Activated CD8-positive, alpha-beta memory T cell treated with anti-CD3 and anti-CD28 coated beads, Interleukin-2, amount 50 U/mL, for 1 hour (primary cell): ENCODE data around the gene CRY1.
"Not testable (repeated sequence)": the region's sequence is repeated elsewhere in the genome, so short reads cannot be mapped to it uniquely, and the experiment has no call there.

Experiments
- DNase-seq: peaks from one replicate; pipeline ENCODE4 v3.0.0-alpha.2; 2020; ENCODE audit errors: extremely low read depth

Gene CRY1

DNA sequence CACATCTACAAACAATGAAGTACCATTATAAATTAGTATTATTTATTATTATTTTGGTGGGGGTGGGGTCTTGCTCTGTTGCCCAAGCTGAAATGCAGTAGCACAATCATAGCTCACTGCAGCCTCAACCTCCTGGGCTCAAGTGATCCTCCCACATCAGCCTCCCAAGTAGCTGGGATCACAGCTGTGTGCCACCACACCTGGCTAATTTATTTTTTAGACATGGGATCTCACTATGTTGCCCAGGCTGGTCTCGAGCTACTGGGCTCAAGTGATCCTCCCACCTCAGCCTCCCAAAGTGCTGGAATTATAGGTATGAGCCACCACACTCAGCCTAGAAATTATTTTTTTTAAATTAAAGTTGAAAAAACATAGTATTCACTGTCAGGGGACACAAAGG is 15.0 kb upstream of the CRY1 start:
- DNase-seq = not testable (repeated sequence)

DNA sequence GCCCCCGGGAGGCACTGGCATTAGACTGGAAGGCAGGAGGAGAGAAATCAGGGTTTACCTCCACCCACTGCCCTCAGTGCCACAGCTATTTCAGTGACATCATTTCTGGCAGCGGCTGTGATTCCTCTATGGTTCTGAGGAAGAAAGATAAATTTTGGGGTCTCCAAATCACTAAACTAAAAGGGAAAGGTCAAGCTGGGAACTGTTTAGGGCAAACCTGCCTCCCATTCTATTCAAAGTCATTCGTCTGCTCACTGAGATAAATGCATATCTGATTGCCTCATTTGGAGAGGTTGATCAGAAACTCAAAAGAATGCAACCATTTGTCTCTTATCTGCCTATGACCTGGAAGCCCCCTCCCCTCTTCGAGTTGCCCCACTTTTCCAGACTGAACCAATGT is 14.0 kb upstream of the CRY1 start:
- DNase-seq = no peak

- no peak for DNase-seq
Measured at GRCh38 chr12:107106241-107107025, 13.1 kb upstream of the CRY1 start.

DNA sequence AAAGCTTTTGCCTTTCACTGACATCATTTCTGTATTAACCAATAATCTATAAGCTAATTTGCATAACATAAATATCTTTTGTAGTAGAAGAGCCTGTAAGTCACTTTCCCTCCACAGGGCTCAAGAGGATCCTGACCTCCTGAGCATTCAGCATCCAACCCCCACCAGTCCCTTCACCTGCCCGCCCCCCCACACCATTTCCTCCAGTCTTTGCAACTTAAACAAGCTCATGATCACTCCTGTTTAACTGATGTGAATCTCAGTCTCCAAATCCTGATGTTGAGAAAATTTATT is 12.0 kb upstream of the CRY1 start:
- no peak for DNase-seq

- no peak for DNase-seq
Measured at GRCh38 chr12:107103516-107103915, 10.2 kb upstream of the CRY1 start.

DNA sequence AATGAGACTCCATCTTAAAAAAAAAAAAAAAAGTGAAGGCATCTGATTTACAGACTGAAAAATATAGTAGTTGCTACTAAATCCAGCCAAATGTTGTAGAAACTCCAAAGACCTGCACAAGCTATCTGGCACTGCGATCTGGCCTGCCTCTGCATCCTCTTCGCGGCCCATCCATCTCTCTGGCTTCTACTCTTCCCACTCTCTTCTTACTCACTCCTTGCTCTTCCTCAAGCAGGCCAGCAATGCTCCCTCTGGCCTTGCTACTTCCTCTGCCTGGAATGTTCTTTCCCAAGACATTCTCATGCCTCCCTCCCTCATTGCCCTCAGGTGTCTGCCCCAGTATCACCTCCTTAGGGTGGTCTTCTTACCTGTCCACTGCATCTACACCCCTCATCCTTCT is 9.7 kb upstream of the CRY1 start:
- no peak for DNase-seq

- no peak for DNase-seq
Measured at GRCh38 chr12:107102294-107102693, 8.9 kb upstream of the CRY1 start.

DNA sequence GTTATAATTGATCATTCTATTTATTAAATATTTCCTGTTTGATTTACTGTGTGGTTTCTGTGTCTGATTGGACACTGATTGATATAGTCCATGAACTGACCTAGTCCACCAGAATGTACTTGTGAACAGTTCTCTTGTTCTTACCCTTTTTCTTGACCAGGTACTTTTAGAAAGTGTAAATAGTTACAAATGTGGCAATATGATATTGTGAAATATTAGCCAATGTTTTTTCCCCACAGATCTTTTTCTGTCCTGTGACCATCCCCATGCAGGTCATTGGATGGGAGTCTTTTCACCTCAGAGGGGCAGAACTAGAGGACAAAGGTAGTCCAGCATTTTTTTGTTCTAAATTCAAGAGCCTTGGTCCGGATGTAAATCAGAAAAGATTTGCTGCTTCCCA is 8.3 kb upstream of the CRY1 start:
- no peak for DNase-seq

DNA sequence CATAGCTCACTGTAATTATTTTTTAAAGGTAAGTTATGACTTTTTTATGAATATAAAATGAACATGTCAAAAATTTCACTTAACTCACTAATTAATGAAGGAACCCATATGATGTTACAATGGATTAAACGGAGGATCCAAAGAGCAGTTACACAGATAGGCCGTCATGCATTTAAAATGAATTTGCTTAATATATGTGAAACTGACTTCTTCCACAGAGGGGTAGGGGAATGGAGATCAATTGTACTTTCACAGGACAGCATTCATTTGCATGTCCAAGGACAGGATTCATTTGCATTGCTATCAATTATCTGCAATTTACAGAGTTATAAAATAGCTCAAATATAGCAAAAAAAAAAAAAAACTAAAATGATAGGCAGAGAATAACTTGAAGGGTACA is 6.6 kb upstream of the CRY1 start:
- no peak for DNase-seq

GRCh38 chr12:107096571-107096970 is 3.2 kb upstream of the CRY1 start:
- no peak for DNase-seq

GRCh38 chr12:107094183-107094448 is 767 bp upstream of the CRY1 start:
- no peak for DNase-seq

- DNase-seq = peak; percentile 62
Measured at GRCh38 chr12:107092669-107093416, 506 bp downstream of the CRY1 start.

DNA sequence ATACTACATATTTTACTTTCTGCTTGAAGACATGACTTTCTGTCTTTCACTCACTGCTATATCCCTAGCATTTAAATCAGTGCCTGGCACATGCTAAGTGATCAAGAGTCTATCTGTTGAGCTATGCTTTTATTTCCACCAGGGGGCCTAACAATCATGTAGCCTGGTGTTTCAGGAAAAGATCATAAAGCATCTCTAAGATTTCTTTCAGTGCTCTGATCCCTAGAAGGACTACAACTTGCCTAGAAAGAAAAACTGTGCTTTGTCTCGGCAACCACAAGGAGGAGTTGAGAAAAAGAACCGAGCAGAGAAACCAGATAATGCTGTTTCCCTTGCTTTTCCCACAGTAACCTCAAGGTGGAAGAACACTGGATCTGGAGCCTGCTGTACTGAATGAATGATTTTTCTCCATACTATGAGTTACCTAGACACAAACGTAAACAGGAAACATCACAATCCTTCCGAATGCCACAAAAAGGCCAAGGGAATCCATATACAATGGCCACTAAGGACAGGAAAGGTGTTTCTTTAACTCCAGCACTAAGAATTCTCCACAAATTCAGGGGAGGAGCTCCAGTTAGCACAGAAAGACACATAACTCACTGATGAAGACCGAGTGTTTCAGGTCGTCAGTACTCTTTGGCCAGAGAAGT is 1.2 kb downstream of the CRY1 start:
- peak; percentile 7 for DNase-seq

- DNase-seq = no peak
Measured at GRCh38 chr12:107091381-107091780, 2.0 kb downstream of the CRY1 start.

DNA sequence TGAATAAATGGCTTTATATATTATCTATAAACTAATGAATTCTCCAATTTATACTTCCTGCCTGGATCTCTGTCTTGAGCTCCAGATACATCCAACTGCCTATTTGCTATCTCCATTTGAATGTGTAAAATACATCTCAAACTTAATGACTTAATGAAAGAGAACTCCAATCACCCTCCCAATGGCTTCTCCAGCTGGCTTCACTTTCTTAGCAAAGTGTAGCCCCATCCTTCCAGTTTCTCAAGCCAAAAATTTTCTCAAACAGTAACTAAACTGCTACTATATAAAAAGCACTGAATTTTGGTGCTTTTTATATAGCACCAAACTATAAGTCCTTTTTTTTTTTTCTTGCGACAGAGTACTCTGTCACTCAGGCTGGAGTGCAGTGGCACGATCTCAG is 2.6 kb downstream of the CRY1 start:
- no peak for DNase-seq

DNA sequence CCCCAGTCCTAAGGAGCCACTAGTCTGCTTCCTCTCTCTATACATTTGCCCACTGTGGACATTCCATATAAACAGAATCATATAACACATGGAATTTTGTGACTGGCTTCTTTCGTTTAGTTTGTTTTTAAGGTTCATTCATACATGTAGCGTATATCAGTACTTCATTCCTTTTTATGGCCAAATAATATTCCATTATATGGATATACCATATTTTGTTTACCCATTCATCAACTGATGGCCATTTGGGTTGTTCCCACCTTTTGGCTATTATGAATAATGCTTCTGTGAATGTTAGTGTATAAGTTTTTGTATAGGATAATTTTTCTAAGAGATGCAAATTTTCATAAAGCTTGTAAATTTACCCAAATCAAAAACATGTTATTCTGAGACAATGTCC is 4.4 kb downstream of the CRY1 start:
- no peak for DNase-seq

GRCh38 chr12:107086314-107086713 is 7.0 kb downstream of the CRY1 start:
- DNase-seq = no peak

GRCh38 chr12:107081778-107082177 is 11.6 kb downstream of the CRY1 start:
- no peak for DNase-seq

DNA sequence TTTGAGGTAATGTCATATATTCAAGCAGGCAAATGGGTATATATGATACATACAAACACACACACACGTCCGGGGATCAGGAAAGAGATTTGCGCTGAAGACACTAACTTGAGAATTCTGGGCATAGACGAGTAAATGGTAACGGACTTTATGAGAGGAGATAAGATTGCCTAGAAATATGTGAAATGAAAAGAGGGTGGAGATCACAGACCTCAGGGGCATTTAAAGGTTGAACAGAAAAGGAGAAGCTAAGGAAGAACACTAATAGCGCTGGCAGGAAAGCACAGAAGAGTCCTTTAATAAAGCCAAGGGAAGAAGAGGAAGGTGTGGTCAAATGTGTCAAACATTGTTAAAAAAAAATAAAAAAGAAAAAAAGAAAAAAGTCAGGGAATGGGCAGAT is 13.1 kb downstream of the CRY1 start:
- no peak for DNase-seq

GRCh38 chr12:107079172-107080011 is 14.0 kb downstream of the CRY1 start:
- no peak for DNase-seq

GRCh38 chr12:107073266-107073665 is 20.1 kb downstream of the CRY1 start:
- DNase-seq = not testable (repeated sequence)

- no peak for DNase-seq
Measured at GRCh38 chr12:107066691-107067090, 26.7 kb downstream of the CRY1 start.
